ENCODE measurements around the gene POLQ.
"Not testable (repeated sequence)": the region's sequence is repeated elsewhere in the genome, so short reads cannot be mapped to it uniquely, and the experiment has no call there.

DNA sequence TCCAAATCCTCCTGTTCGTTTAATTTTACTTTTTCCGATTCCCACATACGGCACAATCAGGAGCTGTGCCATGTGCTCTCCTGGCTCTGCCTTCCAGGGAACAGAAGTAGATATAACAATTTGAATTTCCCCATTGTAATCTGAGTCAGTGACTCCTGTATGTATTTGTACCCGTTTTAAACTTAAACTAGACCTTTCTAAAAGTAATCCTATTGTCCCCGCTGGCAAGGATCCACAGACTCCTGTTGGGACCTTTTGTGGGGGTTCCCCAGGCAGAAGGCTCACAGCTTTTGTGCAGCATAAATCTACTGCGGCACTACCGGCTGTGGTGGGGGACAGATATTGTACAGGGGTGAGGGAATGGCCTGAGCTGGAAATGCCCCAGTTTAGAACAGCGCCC, 147.7 kb downstream of the POLQ start:
- TF ChIP-seq, protein P1, sequence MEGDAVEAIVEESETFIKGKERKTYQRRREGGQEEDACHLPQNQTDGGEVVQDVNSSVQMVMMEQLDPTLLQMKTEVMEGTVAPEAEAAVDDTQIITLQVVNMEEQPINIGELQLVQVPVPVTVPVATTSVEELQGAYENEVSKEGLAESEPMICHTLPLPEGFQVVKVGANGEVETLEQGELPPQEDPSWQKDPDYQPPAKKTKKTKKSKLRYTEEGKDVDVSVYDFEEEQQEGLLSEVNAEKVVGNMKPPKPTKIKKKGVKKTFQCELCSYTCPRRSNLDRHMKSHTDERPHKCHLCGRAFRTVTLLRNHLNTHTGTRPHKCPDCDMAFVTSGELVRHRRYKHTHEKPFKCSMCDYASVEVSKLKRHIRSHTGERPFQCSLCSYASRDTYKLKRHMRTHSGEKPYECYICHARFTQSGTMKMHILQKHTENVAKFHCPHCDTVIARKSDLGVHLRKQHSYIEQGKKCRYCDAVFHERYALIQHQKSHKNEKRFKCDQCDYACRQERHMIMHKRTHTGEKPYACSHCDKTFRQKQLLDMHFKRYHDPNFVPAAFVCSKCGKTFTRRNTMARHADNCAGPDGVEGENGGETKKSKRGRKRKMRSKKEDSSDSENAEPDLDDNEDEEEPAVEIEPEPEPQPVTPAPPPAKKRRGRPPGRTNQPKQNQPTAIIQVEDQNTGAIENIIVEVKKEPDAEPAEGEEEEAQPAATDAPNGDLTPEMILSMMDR (IDR thresholded peaks at IDR 0.05; ENCODE audit: insufficient read depth, low read depth, low read length), result not testable (repeated sequence)
- not testable (repeated sequence) for TF ChIP-seq EZH2 (IDR thresholded peaks at IDR 0.05; ENCODE audit: insufficient read depth, low read length)
